HCT116 (cell line): Measurements from ENCODE around the gene LIN28A. TPM values are rescaled to one million over a fixed set of nuclear protein-coding genes. Genes with fewer than 3 reads are reported as not detected.

Experiments used
- ATAC-seq: fragments of 200-7000 bp; cut with Tn5 transposase; 2 replicates; pipeline ENCODE4 v1.9.1; 2020; ENCODE audit warnings: mild to moderate bottlenecking, moderate library complexity
- BruUV-seq: library from RNA; stranded (reverse); fragments of 400-500 nt; replicated peaks from 2 replicates; lab custom pipeline; 2021; lab: Mats Ljungman, UMichigan
- CTCF ChIA-PET: fragments of 300-600 bp; sonication (Branson Sonifier 250); formaldehyde crosslinking; loops from one replicate; lab custom pipeline; 2021; ENCODE audit warnings: antibody characterized with exemption; lab: Charles Lee
- POLR2A ChIA-PET: fragments of 300-600, 350-600 bp; sonication (Branson Sonifier 250); formaldehyde crosslinking; loops from one replicate; lab custom pipeline; 2021; ENCODE audit warnings: antibody characterized with exemption; lab: Charles Lee
- RAD21 ChIA-PET, 2 experiments: fragments of 300-600 bp; sonication (Branson Sonifier 250); formaldehyde crosslinking; loops; one replicate each; lab custom pipeline; 2023; ENCODE audit warnings: low total read pairs in 2 of 2; ENCODE audit not compliant: uncharacterized antibody in 2 of 2, unreplicated experiment in 2 of 2, low non-redundant PET in 1 of 2; lab: Charles Lee
- DNase-seq: peaks from one replicate; pipeline ENCODE4 v3.0.0-alpha.2; 2010; ENCODE audit warnings: low read depth, low spot score
- H2AFZ ChIP-seq: fragments of 200-600 bp; shearing (Covaris generic), sonication (generic); 2 replicates; pipeline ENCODE4 v1.6.1; 2017; ENCODE audit warnings: low read depth, mixed run types, mixed read lengths, antibody characterized with exemption, low read length; ENCODE audit not compliant: poor library complexity, severe bottlenecking
- H3K27ac ChIP-seq: 2 replicates; pipeline ENCODE4 v1.5.1; 2012; ENCODE audit warnings: low read depth, low read length
- H3K27me3 ChIP-seq: fragments of 200-600 bp; sonication (generic); 2 replicates; pipeline ENCODE4 v1.6.1; 2016; ENCODE audit warnings: mixed run types, low read length, mixed read lengths; ENCODE audit not compliant: insufficient read depth
- H3K36me3 ChIP-seq, 2 experiments: fragments of 200-500 bp in 1 of 2; fragments of 200-600 bp in 1 of 2; sonication (Bioruptor generic) in 1 of 2; sonication (generic) in 1 of 2; 2 replicates each; pipeline versions ENCODE4 v1.5.1 to v1.6.1; 2014 to 2016; ENCODE audit warnings: low read length in 2 of 2, inconsistent platforms in 1 of 2, mixed read lengths in 1 of 2, mixed run types in 1 of 2; ENCODE audit not compliant: insufficient read depth in 2 of 2, control insufficient read depth in 1 of 2
- H3K4me1 ChIP-seq, 2 experiments: fragments of 200-600 bp in 1 of 2; sonication (generic) in 1 of 2; 2 replicates each; pipeline versions ENCODE4 v1.5.1 to v1.6.1; 2012 to 2017; ENCODE audit warnings: low read length in 2 of 2, inconsistent platforms in 1 of 2, mild to moderate bottlenecking in 1 of 2, mixed read lengths in 1 of 2, mixed run types in 1 of 2, moderate library complexity in 1 of 2; ENCODE audit not compliant: insufficient read depth in 2 of 2, control insufficient read depth in 1 of 2
- H3K4me2 ChIP-seq: fragments of 200-600 bp; sonication (generic); 2 replicates; pipeline ENCODE4 v1.6.1; 2017; ENCODE audit warnings: mixed run types, low read length, mixed read lengths
- H3K4me3 ChIP-seq, 2 experiments: fragments of 200-600 bp in 1 of 2; sonication (generic) in 1 of 2; replicated peaks in 1 of 2; 2 replicates each; pipeline ENCODE4 v1.5.1; 2011 to 2016; ENCODE audit warnings: low read length in 2 of 2, control low read depth in 1 of 2, low read depth in 1 of 2, mild to moderate bottlenecking in 1 of 2, mixed read lengths in 1 of 2, mixed run types in 1 of 2
- H3K79me2 ChIP-seq: fragments of 200-600 bp; sonication (generic); 2 replicates; pipeline ENCODE4 v1.6.1; 2017; ENCODE audit warnings: mild to moderate bottlenecking, mixed run types, low read length, moderate library complexity, mixed read lengths; ENCODE audit not compliant: insufficient read depth
- H3K9ac ChIP-seq: fragments of 200-600 bp; sonication (generic); 2 replicates; pipeline ENCODE4 v1.6.1; 2016; ENCODE audit warnings: low read length, mixed read lengths
- H3K9me2 ChIP-seq: fragments of 200-600 bp; sonication (generic), shearing (Covaris generic); 2 replicates; pipeline ENCODE4 v1.6.1; 2017; ENCODE audit warnings: mixed run types, mild to moderate bottlenecking, moderate library complexity; ENCODE audit not compliant: insufficient read depth
- H3K9me3 ChIP-seq, 2 experiments: fragments of 200-500 bp in 1 of 2; fragments of 200-600 bp in 1 of 2; sonication (Bioruptor generic) in 1 of 2; sonication (generic) in 1 of 2; 2 replicates each; pipeline ENCODE4 v1.6.1; 2014 to 2017; ENCODE audit warnings: low read length in 2 of 2, mixed read lengths in 2 of 2, inconsistent platforms in 1 of 2, low read depth in 1 of 2, mild to moderate bottlenecking in 1 of 2, mixed run types in 1 of 2, moderate library complexity in 1 of 2; ENCODE audit not compliant: control insufficient read depth in 1 of 2, insufficient read depth in 1 of 2
- H4K20me1 ChIP-seq: fragments of 200-600 bp; sonication (generic), shearing (Covaris generic); 2 replicates; pipeline ENCODE4 v1.6.1; 2017; ENCODE audit warnings: mixed run types, mild to moderate bottlenecking, moderate library complexity; ENCODE audit not compliant: insufficient read depth
- CBX3 ChIP-seq: IDR thresholded peaks from 2 replicates; pipeline ENCODE4 v1.6.1; 2012; ENCODE audit warnings: low read depth
- CEBPB ChIP-seq: IDR thresholded peaks from 2 replicates; pipeline ENCODE4 v1.6.1; 2012; ENCODE audit warnings: low read depth
- EZH2 ChIP-seq: fragments of 200-600 bp; sonication (generic); IDR thresholded peaks from 2 replicates; pipeline ENCODE4 v1.6.1; 2017; ENCODE audit warnings: antibody characterized with exemption, mixed run types
- EZH2phosphoT487 ChIP-seq: fragments of 200-600 bp; IDR thresholded peaks from 2 replicates; pipeline ENCODE4 v1.6.1; 2018; ENCODE audit warnings: antibody characterized with exemption, borderline replicate concordance
- FOSL1 ChIP-seq: IDR thresholded peaks from 2 replicates; pipeline ENCODE4 v1.6.1; 2012; ENCODE audit warnings: low read depth
- JUND ChIP-seq: IDR thresholded peaks from 2 replicates; pipeline ENCODE4 v1.6.1; 2012
- MAX ChIP-seq: IDR thresholded peaks from 2 replicates; pipeline ENCODE4 v1.6.1; 2012
- POLR2A ChIP-seq: IDR thresholded peaks from 2 replicates; pipeline ENCODE4 v1.7.0; 2011; ENCODE audit warnings: borderline replicate concordance; ENCODE audit not compliant: insufficient read depth, insufficient read length; ENCODE audit errors: extremely low read depth
- POLR2AphosphoS5 ChIP-seq: IDR thresholded peaks from 2 replicates; pipeline ENCODE4 v1.6.1; 2011; ENCODE audit warnings: mild to moderate bottlenecking, low read depth, low read length, moderate library complexity
- RAD21 ChIP-seq: IDR thresholded peaks from 2 replicates; pipeline ENCODE4 v1.6.1; 2012; ENCODE audit warnings: low read depth, mild to moderate bottlenecking
- REST ChIP-seq: IDR thresholded peaks from 2 replicates; pipeline ENCODE4 v1.6.1; 2012; ENCODE audit warnings: low read depth
- SIN3A ChIP-seq: IDR thresholded peaks from 2 replicates; pipeline ENCODE4 v1.6.1; 2012; ENCODE audit warnings: low read depth
- SRF ChIP-seq: IDR thresholded peaks from 2 replicates; pipeline ENCODE4 v1.6.1; 2012; ENCODE audit warnings: low read depth
- TCF7L2 ChIP-seq: IDR thresholded peaks from 2 replicates; pipeline ENCODE4 v1.7.0; 2011; ENCODE audit warnings: borderline replicate concordance, inconsistent platforms; ENCODE audit not compliant: insufficient read depth, insufficient read length; ENCODE audit errors: extremely low read depth
- YY1 ChIP-seq: IDR thresholded peaks from 2 replicates; pipeline ENCODE4 v1.6.1; 2011; ENCODE audit warnings: low read length, low read depth, moderate library complexity, mild to moderate bottlenecking; ENCODE audit not compliant: insufficient replicate concordance; ENCODE audit errors: extremely low read depth
- ZNF274 ChIP-seq: fragments of 200-500 bp; sonication (Bioruptor generic); IDR thresholded peaks from 2 replicates; pipeline ENCODE4 v1.6.1; 2014; ENCODE audit warnings: mild to moderate bottlenecking, low read depth, low read length, inconsistent platforms
- intact Hi-C: fragments of 100-400 bp; cut with micrococcal nuclease; formaldehyde crosslinking; loops from 2 replicates; pipeline ENCODE4 v1.10.0; 2022
- total RNA-seq: library from RNA; stranded (reverse); gene quantifications from one replicate; pipeline ENCODE4 v1.2.1, GENCODE V29; 2021; ENCODE audit not compliant: unreplicated experiment
- TF ChIP-seq, protein P1 (sequence below): IDR thresholded peaks from 2 replicates; pipeline ENCODE4 v1.6.1; 2012
- TF ChIP-seq, protein P2 (sequence below), 3 experiments: fragments of 200-600 bp in 1 of 3; sonication (generic) in 1 of 3; IDR thresholded peaks in 2 of 3; conservative IDR thresholded peaks in 1 of 3; 2 replicates each; pipeline ENCODE4 v1.5.1; 2012 to 2017; ENCODE audit warnings: low read depth in 2 of 3, low read length in 2 of 3, antibody characterized with exemption in 1 of 3, borderline replicate concordance in 1 of 3, control low read depth in 1 of 3, mild to moderate bottlenecking in 1 of 3, mixed read lengths in 1 of 3, mixed run types in 1 of 3, moderate library complexity in 1 of 3; ENCODE audit not compliant: insufficient read depth in 1 of 3
- TF ChIP-seq, protein P3 (sequence below): IDR thresholded peaks from 2 replicates; pipeline ENCODE4 v1.6.1; 2011; ENCODE audit warnings: mild to moderate bottlenecking, low read length, moderate library complexity; ENCODE audit not compliant: insufficient replicate concordance; ENCODE audit errors: extremely low read depth

LIN28A gene
- total RNA-seq, 1 experiment from 2014 or later: 1.4 TPM

DNA sequence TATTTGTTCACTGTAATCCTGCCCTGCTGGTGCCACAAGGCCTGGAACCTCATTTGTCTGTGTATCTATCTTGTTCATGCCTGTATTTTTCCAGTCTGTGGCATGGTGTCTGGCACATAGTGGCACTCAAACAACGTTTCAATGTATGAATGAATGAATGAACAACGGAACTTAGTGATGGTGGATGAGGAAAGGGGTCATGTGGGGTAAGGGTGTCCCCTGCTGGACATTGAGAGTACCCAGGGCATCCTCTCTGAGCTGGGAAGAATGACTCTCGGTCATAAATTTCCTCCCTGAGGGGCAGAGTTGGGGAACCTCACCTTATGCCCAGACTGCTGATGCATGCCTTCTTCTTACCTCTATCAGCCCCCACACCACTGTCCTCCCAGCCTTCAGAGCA lies 19.2 kb upstream of the LIN28A start:
- intact Hi-C loops: loop anchor here (1.0 to 5.0 kb wide), 8 partner anchors 70 to 354 kb away; partner anchors contain the start of genes C1orf232, PDIK1L and ZNF593
- H3K9ac ChIP-seq: no peak overlapping the region
- H3K79me2 ChIP-seq: no peaks in the 10 kb centered on the region
- no peaks in the 10 kb centered on the region for H3K9me2 ChIP-seq
- H3K36me3 ChIP-seq: no peaks in the 10 kb centered on the region
- ATAC-seq (peak; percentile 75), DNase-seq (peak; percentile 64)
- H3K4me1 ChIP-seq: peaks cover 17 to 23% of the 10 kb centered on the region in 2 experiments
- H4K20me1 ChIP-seq: no peaks in the 10 kb centered on the region
- no TSS peak for BruUV-seq
- ChIA-PET RAD21 (interaction anchor here (0.6 to 1.3 kb wide), 6 partner anchors 106 to 355 kb away, joined by 3 to 11 read pairs (median 4); no protein-coding TSS in a partner anchor), CTCF (interaction anchor here (0.6 to 1.9 kb wide), 18 partner anchors 10 to 554 kb away, joined by 3 to 34 read pairs (median 3); partner anchors contain the start of genes PDIK1L and ZNF593), POLR2A (interaction anchor here (1.5 kb wide), 1 partner anchor 13 kb away, joined by 6 read pairs; no protein-coding TSS in a partner anchor)
- H3K27me3 ChIP-seq: peaks cover 14% of the 10 kb centered on the region; the same call in 1 of the 2 replicates
- H3K9me3 ChIP-seq: no peaks in the 10 kb centered on the region
- H3K27ac ChIP-seq: no peak overlapping the region
- H3K4me2 ChIP-seq: peak overlapping the region; percentile 11; the same call in 1 of the 2 replicates
- H2AFZ ChIP-seq: peak overlapping the region; percentile 83
- H3K4me3 ChIP-seq: no peak overlapping the region
- TF ChIP-seq CBX3 (peak; percentile 28; the same call in 1 of the 2 replicates), ZNF274 (no peak), FOSL1 (no peak), POLR2AphosphoS5 (no peak), SRF (no peak), CEBPB (no peak), POLR2A (no peak), EZH2phosphoT487 (no peak), TCF7L2 (no peak), EZH2 (no peak), JUND (no peak), RAD21 (peak; percentile 99), YY1 (peak; percentile 39), SIN3A (no peak), REST (no peak), MAX (peak; percentile 35; the same call in 1 of the 2 replicates)
- TF ChIP-seq, protein P1, sequence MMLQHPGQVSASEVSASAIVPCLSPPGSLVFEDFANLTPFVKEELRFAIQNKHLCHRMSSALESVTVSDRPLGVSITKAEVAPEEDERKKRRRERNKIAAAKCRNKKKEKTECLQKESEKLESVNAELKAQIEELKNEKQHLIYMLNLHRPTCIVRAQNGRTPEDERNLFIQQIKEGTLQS: no peak
- TF ChIP-seq, protein P2, sequence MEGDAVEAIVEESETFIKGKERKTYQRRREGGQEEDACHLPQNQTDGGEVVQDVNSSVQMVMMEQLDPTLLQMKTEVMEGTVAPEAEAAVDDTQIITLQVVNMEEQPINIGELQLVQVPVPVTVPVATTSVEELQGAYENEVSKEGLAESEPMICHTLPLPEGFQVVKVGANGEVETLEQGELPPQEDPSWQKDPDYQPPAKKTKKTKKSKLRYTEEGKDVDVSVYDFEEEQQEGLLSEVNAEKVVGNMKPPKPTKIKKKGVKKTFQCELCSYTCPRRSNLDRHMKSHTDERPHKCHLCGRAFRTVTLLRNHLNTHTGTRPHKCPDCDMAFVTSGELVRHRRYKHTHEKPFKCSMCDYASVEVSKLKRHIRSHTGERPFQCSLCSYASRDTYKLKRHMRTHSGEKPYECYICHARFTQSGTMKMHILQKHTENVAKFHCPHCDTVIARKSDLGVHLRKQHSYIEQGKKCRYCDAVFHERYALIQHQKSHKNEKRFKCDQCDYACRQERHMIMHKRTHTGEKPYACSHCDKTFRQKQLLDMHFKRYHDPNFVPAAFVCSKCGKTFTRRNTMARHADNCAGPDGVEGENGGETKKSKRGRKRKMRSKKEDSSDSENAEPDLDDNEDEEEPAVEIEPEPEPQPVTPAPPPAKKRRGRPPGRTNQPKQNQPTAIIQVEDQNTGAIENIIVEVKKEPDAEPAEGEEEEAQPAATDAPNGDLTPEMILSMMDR (IDR thresholded peaks at IDR 0.05 in 2 of 3, conservative IDR thresholded peaks at IDR 0.05 in 1 of 3; ENCODE audit: borderline replicate concordance in 1 of 3, insufficient read depth in 1 of 3, low read depth in 2 of 3, low read length in 2 of 3): peak; percentile 90 to 92 (median 91)
- TF ChIP-seq, protein P3, sequence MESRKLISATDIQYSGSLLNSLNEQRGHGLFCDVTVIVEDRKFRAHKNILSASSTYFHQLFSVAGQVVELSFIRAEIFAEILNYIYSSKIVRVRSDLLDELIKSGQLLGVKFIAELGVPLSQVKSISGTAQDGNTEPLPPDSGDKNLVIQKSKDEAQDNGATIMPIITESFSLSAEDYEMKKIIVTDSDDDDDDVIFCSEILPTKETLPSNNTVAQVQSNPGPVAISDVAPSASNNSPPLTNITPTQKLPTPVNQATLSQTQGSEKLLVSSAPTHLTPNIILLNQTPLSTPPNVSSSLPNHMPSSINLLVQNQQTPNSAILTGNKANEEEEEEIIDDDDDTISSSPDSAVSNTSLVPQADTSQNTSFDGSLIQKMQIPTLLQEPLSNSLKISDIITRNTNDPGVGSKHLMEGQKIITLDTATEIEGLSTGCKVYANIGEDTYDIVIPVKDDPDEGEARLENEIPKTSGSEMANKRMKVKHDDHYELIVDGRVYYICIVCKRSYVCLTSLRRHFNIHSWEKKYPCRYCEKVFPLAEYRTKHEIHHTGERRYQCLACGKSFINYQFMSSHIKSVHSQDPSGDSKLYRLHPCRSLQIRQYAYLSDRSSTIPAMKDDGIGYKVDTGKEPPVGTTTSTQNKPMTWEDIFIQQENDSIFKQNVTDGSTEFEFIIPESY: no peak
